GM12878 (cell line): Measurements from ENCODE around the gene SLC6A17. TPM values are rescaled to one million over a fixed set of nuclear protein-coding genes. Genes with fewer than 3 reads are reported as not detected.

Experiments
- ATF7 ChIP-seq: fragments of 450-650 bp; IDR thresholded peaks from 2 replicates; pipeline ENCODE4 v1.6.1; 2016; ENCODE audit warnings: low read depth, mild to moderate bottlenecking
- CBFB ChIP-seq: IDR thresholded peaks from 2 replicates; pipeline ENCODE4 v1.6.1; 2016; ENCODE audit warnings: antibody characterized with exemption, low read depth
- CBX3 ChIP-seq: fragments of 200-600 bp; sonication (generic); IDR thresholded peaks from 2 replicates; pipeline ENCODE4 v1.6.1; 2016; ENCODE audit warnings: low read depth, borderline replicate concordance
- CREM ChIP-seq: IDR thresholded peaks from 2 replicates; pipeline ENCODE4 v1.6.1; 2014; ENCODE audit warnings: antibody characterized with exemption, low read depth
- EED ChIP-seq: sonication (generic); IDR thresholded peaks from 2 replicates; pipeline ENCODE4 v1.6.1; 2016; ENCODE audit warnings: antibody characterized with exemption, low read depth
- EP300 ChIP-seq, 2 experiments: fragments of 150-350 bp in 1 of 2; IDR thresholded peaks; 2 replicates each; pipeline ENCODE4 v1.6.1; 2011 to 2012; ENCODE audit warnings: low read depth in 2 of 2, low read length in 2 of 2, borderline replicate concordance in 1 of 2, improper control_type of control experiment in 1 of 2, inconsistent platforms in 1 of 2; ENCODE audit not compliant: control insufficient read depth in 1 of 2
- HDAC2 ChIP-seq: fragments of 200-600 bp; sonication (generic); IDR thresholded peaks from 2 replicates; pipeline ENCODE4 v1.6.1; 2017
- HDGF ChIP-seq: fragments of 450-650 bp; IDR thresholded peaks from 2 replicates; pipeline ENCODE4 v1.6.1; 2016; ENCODE audit warnings: antibody characterized with exemption
- IKZF1 ChIP-seq: fragments of 450-650 bp; conservative IDR thresholded peaks from 2 replicates; pipeline ENCODE4 v1.6.1; 2017; ENCODE audit warnings: antibody characterized with exemption, mild to moderate bottlenecking
- IRF4 ChIP-seq: IDR thresholded peaks from 2 replicates; pipeline ENCODE4 v1.6.1; 2011; ENCODE audit warnings: low read depth, low read length
- MEF2B ChIP-seq: fragments of 450-650 bp; IDR thresholded peaks from 2 replicates; pipeline ENCODE4 v1.6.1; 2018; ENCODE audit warnings: mild to moderate bottlenecking, moderate library complexity; ENCODE audit not compliant: partially characterized antibody, poor library complexity, severe bottlenecking
- NKRF ChIP-seq: fragments of 450-650 bp; conservative IDR thresholded peaks from 2 replicates; pipeline ENCODE4 v1.6.1; 2017; ENCODE audit warnings: mild to moderate bottlenecking, moderate library complexity
- PAX5 ChIP-seq: IDR thresholded peaks from 2 replicates; pipeline ENCODE4 v1.6.1; 2011; ENCODE audit warnings: low read depth, low read length, borderline replicate concordance
- POLR2A ChIP-seq: IDR thresholded peaks from 2 replicates; pipeline ENCODE4 v1.6.1; 2011; ENCODE audit warnings: low read depth, mild to moderate bottlenecking, low read length
- RUNX3 ChIP-seq: IDR thresholded peaks from 2 replicates; pipeline ENCODE4 v1.6.1; 2012; ENCODE audit warnings: low read length, inconsistent platforms
- SMAD5 ChIP-seq: IDR thresholded peaks from 2 replicates; pipeline ENCODE4 v1.6.1; 2016; ENCODE audit warnings: antibody characterized with exemption, low read depth
- SMC3 ChIP-seq: IDR thresholded peaks from 2 replicates; pipeline ENCODE4 v1.6.1; 2011; ENCODE audit warnings: low read length, improper control_type of control experiment, borderline replicate concordance
- SREBF2 ChIP-seq: IDR thresholded peaks from 2 replicates; pipeline ENCODE4 v1.6.1; 2012; ENCODE audit warnings: mild to moderate bottlenecking, low read length
- SUPT20H ChIP-seq: IDR thresholded peaks from 2 replicates; pipeline ENCODE4 v1.6.1; 2011; ENCODE audit warnings: low read depth, mild to moderate bottlenecking, low read length, moderate library complexity, borderline replicate concordance; ENCODE audit not compliant: control insufficient read depth
- ZNF274 ChIP-seq: IDR thresholded peaks from one replicate; pipeline ENCODE4 v1.8.0; 2011; ENCODE audit not compliant: insufficient read length, insufficient read depth
- polyA plus RNA-seq, 11 experiments: library from polyadenylated mRNA; depleted of rRNA in 4 of 11; unstranded in 6 of 11; stranded (reverse) in 5 of 11; fragments of >200 nt; fragmentation: Nextera tagmentation in 4 of 11; fragmentation: Illumina TruSeq in 1 of 11; extraction: Ambion mirVana in 4 of 11; extraction: Trizol in 1 of 11; gene quantifications; 1 replicate in 1 of 11; 2 replicates in 10 of 11; pipeline versions ENCODE4 v1.2.1 to v1.2.3, GENCODE V29; 2011 to 2016; ENCODE audit warnings: inconsistent platforms in 2 of 11, missing spikeins in 2 of 11, low read depth in 1 of 11
- total RNA-seq, 4 experiments: library from RNA; depleted of rRNA in 3 of 4; stranded (reverse); fragments of >200 nt in 3 of 4; fragmentation: Illumina TruSeq in 1 of 4; extraction: Trizol in 1 of 4; gene quantifications; 2 replicates each; pipeline versions ENCODE4 v1.2.1 to v1.2.3, GENCODE V29; 2013 to 2021
- TF ChIP-seq, protein P1 (sequence below), 3 experiments: IDR thresholded peaks in 2 of 3; conservative IDR thresholded peaks in 1 of 3; 2 replicates each; pipeline ENCODE4 v1.5.1; 2011; ENCODE audit warnings: low read depth in 3 of 3, low read length in 3 of 3, mild to moderate bottlenecking in 3 of 3, control low read depth in 2 of 3, moderate library complexity in 2 of 3, inconsistent platforms in 1 of 3, mixed read lengths in 1 of 3; ENCODE audit not compliant: control insufficient read depth in 2 of 3, insufficient read depth in 1 of 3; ENCODE audit errors: extremely low read depth in 1 of 3
- TF ChIP-seq, protein P2 (sequence below): fragments of 450-650 bp; formaldehyde crosslinking; IDR thresholded peaks from 2 replicates; pipeline ENCODE4 v1.4.0; 2022; ENCODE audit warnings: mild to moderate bottlenecking, moderate library complexity
- TF ChIP-seq, protein P3 (sequence below): IDR thresholded peaks from 2 replicates; pipeline ENCODE4 v1.6.1; 2012; ENCODE audit warnings: low read depth, low read length, improper control_type of control experiment

SLC6A17 gene
- total and polyA plus RNA-seq, 10 of the 15 experiments (the other 5 are each of a cell fraction or from before 2014, with no cell fraction given): not detected

DNA sequence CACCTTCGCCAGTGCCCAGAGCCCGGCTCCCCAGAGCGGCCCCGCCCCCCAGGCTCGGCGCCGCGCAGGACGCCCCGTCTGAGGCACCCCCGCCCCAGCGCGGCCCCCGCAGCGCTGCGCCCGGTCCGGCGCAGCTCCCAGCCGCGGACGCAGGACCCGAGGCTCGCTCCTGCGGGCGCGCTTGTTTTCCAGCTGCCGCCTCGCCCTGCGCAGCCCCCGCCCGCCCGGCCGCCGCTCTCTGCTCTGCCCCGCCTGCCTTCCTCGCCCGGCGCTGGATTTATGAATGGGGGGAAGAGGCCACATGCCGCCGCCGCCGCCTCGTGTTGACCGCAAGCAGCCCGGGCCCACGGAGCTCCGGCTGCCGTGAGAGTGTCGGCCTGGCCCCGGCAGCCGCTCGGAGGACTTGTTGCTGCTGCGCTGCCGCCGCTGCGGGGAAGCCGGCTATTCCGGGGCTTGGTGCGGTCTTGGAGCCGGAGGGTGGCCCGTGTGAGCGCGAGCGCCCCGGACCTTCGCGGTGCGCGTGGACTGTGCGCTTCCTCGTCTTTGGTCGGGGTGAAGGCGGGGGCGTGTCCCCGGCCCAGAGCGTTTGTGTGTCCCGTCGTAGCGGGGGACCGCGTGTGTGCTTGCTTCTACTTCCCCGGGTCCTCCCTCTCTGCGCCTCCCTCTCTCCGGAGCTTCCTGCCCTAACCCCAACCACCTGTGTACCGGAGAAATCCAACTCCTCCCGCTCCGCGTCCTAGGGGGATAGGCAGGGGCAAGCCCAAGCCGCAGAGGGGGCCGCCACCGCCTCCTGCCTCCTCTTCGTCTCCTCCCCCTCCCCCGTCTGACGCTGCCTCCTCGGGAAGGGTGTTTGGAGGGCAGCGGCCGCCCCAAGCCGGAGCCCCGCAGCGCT is 60.6 kb downstream of the SLC6A17 start (continued):
- TF ChIP-seq ZNF274: no peak
- TF ChIP-seq, protein P1, sequence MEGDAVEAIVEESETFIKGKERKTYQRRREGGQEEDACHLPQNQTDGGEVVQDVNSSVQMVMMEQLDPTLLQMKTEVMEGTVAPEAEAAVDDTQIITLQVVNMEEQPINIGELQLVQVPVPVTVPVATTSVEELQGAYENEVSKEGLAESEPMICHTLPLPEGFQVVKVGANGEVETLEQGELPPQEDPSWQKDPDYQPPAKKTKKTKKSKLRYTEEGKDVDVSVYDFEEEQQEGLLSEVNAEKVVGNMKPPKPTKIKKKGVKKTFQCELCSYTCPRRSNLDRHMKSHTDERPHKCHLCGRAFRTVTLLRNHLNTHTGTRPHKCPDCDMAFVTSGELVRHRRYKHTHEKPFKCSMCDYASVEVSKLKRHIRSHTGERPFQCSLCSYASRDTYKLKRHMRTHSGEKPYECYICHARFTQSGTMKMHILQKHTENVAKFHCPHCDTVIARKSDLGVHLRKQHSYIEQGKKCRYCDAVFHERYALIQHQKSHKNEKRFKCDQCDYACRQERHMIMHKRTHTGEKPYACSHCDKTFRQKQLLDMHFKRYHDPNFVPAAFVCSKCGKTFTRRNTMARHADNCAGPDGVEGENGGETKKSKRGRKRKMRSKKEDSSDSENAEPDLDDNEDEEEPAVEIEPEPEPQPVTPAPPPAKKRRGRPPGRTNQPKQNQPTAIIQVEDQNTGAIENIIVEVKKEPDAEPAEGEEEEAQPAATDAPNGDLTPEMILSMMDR (IDR thresholded peaks at IDR 0.05 in 2 of 3, conservative IDR thresholded peaks at IDR 0.05 in 1 of 3; ENCODE audit: control insufficient read depth in 2 of 3, extremely low read depth in 1 of 3, insufficient read depth in 1 of 3, low read depth in 3 of 3, low read length in 3 of 3): no peak
- TF ChIP-seq, protein P2, sequence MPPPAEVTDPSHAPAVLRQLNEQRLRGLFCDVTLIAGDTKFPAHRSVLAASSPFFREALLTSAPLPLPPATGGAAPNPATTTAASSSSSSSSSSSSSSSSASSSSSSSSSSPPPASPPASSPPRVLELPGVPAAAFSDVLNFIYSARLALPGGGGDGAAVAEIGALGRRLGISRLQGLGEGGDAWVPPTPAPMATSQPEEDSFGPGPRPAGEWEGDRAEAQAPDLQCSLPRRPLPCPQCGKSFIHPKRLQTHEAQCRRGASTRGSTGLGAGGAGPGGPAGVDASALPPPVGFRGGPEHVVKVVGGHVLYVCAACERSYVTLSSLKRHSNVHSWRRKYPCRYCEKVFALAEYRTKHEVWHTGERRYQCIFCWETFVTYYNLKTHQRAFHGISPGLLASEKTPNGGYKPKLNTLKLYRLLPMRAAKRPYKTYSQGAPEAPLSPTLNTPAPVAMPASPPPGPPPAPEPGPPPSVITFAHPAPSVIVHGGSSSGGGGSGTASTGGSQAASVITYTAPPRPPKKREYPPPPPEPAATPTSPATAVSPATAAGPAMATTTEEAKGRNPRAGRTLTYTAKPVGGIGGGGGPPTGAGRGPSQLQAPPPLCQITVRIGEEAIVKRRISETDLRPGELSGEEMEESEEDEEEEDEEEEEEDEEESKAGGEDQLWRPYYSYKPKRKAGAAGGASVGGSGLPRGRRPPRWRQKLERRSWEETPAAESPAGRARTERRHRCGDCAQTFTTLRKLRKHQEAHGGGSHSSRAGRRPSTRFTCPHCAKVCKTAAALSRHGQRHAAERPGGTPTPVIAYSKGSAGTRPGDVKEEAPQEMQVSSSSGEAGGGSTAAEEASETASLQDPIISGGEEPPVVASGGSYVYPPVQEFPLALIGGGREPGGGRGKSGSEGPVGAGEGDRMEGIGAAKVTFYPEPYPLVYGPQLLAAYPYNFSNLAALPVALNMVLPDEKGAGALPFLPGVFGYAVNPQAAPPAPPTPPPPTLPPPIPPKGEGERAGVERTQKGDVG (CRISPR knock-in tag): no peak
- TF ChIP-seq IKZF1: peak; percentile 31
- 0 out of 2 replicates have a peak, but pooled peaks have one; percentile 16 for TF ChIP-seq NKRF
- TF ChIP-seq CBFB: no peak
- no peak for TF ChIP-seq EED
- TF ChIP-seq HDGF: no peak
- TF ChIP-seq CREM: no peak
- no peak for TF ChIP-seq PAX5
- TF ChIP-seq HDAC2: no peak
- TF ChIP-seq POLR2A: 0 out of 2 replicates have a peak, but pooled peaks have one; percentile 11
- TF ChIP-seq IRF4: no peak
- TF ChIP-seq RUNX3: 0 out of 2 replicates have a peak, but pooled peaks have one; percentile 9
- peak; percentile 9 for TF ChIP-seq MEF2B
- TF ChIP-seq ATF7: no peak
- no peak for TF ChIP-seq CBX3
- no peak for TF ChIP-seq SMC3
- no peak for TF ChIP-seq SMAD5
- TF ChIP-seq, protein P3, sequence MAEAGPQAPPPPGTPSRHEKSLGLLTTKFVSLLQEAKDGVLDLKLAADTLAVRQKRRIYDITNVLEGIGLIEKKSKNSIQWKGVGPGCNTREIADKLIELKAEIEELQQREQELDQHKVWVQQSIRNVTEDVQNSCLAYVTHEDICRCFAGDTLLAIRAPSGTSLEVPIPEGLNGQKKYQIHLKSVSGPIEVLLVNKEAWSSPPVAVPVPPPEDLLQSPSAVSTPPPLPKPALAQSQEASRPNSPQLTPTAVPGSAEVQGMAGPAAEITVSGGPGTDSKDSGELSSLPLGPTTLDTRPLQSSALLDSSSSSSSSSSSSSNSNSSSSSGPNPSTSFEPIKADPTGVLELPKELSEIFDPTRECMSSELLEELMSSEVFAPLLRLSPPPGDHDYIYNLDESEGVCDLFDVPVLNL: no peak
- no peak for TF ChIP-seq SREBF2
- TF ChIP-seq SUPT20H: no peak
- no peak for TF ChIP-seq EP300 (IDR thresholded peaks at IDR 0.05; ENCODE audit: borderline replicate concordance in 1 of 2, control insufficient read depth in 1 of 2, low read depth in 2 of 2, low read length in 2 of 2)
